Activated T-helper 1 cell treated with Interleukin-2 at 50 U/mL for 16 hours (primary cell): ENCODE results near the gene ASB8.

Experiments
- DNase-seq: peaks from one replicate; pipeline ENCODE4 v3.0.0-alpha.2; 2020; ENCODE audit warnings: low read depth

ASB8 gene

DNA sequence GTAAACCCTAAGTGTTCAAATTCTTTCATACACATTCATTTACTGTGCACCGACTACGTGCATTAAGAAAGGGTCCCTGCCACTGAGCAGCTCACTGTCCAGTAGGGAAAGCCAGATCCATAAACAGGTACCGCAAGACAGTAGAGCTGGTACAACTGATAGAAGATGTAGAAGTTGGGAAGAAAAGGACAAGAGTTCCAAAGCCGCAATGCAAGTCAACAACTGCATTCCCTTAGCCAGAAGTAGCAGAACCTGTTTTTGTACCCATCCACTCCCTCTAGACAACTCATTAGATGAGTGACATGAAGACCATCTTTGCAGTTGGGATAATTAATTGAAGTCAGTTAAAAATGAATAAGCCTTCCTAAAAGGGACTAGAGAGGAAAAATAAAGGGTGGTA lies 52.8 kb downstream of the ASB8 start:
- DNase-seq = no peak
